Measurements from ENCODE around the gene RORC.

The RORC gene

DNA sequence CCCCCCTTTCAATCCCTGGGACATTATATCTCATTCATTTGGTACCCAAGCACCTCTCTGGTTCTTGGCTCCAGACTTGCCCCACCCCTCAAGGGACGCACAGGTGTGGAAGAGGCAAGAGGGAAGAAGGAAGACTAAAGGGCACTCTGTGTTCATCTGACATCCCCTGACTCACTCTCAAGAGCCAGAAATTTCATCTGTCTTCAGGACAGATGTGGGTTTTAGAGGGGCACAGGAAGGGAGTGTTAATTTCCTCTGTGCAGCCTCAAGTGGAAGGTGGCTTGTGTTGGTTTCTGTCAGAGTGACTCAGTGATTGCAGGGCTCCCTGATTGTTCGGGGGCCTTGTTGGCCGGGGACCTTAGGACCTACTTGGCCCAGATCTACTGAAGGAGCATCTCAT is 5.6 kb upstream of the RORC start:
- H3K36me3 ChIP-seq (ENCODE audit: insufficient read depth, low read length), result no peaks in the 10 kb centered on the region
- no peaks in the 10 kb centered on the region for H4K20me1 ChIP-seq (ENCODE audit: insufficient read depth, low read length)
- H3K9ac ChIP-seq (ENCODE audit: low read length), result no peak overlapping the region
- no peak overlapping the region for H3K27ac ChIP-seq (ENCODE audit: low read depth, low read length, poor library complexity, severe bottlenecking)
- H2AFZ ChIP-seq (ENCODE audit: low read length), result no peak overlapping the region
- no peak overlapping the region for H3K4me3 ChIP-seq (ENCODE audit: low read depth, low read length, poor library complexity, severe bottlenecking)
- peaks cover 21% of the 10 kb centered on the region for H3K4me1 ChIP-seq (ENCODE audit: insufficient read depth, low read length, severe bottlenecking)
- H3K9me3 ChIP-seq (ENCODE audit: low read length), result no peaks in the 10 kb centered on the region
- 0 out of 2 replicates have a peak, but pooled peaks cover 11% of the 10 kb centered on the region for H3K27me3 ChIP-seq (ENCODE audit: insufficient read depth, low read length)
- no peaks in the 10 kb centered on the region for H3K9me2 ChIP-seq (ENCODE audit: low read depth, low read length)
- no peak overlapping the region for H3K4me2 ChIP-seq (ENCODE audit: low read length)
- no peak for TF ChIP-seq EZH2 (IDR thresholded peaks at IDR 0.05; ENCODE audit: borderline replicate concordance, low read length)
- TF ChIP-seq, protein P1, sequence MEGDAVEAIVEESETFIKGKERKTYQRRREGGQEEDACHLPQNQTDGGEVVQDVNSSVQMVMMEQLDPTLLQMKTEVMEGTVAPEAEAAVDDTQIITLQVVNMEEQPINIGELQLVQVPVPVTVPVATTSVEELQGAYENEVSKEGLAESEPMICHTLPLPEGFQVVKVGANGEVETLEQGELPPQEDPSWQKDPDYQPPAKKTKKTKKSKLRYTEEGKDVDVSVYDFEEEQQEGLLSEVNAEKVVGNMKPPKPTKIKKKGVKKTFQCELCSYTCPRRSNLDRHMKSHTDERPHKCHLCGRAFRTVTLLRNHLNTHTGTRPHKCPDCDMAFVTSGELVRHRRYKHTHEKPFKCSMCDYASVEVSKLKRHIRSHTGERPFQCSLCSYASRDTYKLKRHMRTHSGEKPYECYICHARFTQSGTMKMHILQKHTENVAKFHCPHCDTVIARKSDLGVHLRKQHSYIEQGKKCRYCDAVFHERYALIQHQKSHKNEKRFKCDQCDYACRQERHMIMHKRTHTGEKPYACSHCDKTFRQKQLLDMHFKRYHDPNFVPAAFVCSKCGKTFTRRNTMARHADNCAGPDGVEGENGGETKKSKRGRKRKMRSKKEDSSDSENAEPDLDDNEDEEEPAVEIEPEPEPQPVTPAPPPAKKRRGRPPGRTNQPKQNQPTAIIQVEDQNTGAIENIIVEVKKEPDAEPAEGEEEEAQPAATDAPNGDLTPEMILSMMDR (IDR thresholded peaks at IDR 0.05; ENCODE audit: low read length), result no peak
- H3K79me2 ChIP-seq (ENCODE audit: insufficient read depth, low read length), result no peaks in the 10 kb centered on the region
- no peaks in the 10 kb centered on the region for H3F3A ChIP-seq (ENCODE audit: insufficient read depth, low read length)

GRCh38 chr1:151835596-151835995 is 4.0 kb upstream of the RORC start:
- Histone ChIP-seq H3K9ac (ENCODE audit: low read length) (no peak overlapping the region), H3K36me3 (ENCODE audit: insufficient read depth, low read length) (no peaks in the 10 kb centered on the region), H3K27me3 (ENCODE audit: insufficient read depth, low read length) (0 out of 2 replicates have a peak, but pooled peaks cover 11% of the 10 kb centered on the region), H3F3A (ENCODE audit: insufficient read depth, low read length) (no peaks in the 10 kb centered on the region), H3K9me2 (ENCODE audit: low read depth, low read length) (no peaks in the 10 kb centered on the region), H2AFZ (ENCODE audit: low read length) (no peak overlapping the region), H3K4me1 (ENCODE audit: insufficient read depth, low read length, severe bottlenecking) (peaks cover 21% of the 10 kb centered on the region), H3K79me2 (ENCODE audit: insufficient read depth, low read length) (no peaks in the 10 kb centered on the region), H3K27ac (ENCODE audit: low read depth, low read length, poor library complexity, severe bottlenecking) (no peak overlapping the region), H3K9me3 (ENCODE audit: low read length) (no peaks in the 10 kb centered on the region), H3K4me2 (ENCODE audit: low read length) (no peak overlapping the region), H3K4me3 (ENCODE audit: low read depth, low read length, poor library complexity, severe bottlenecking) (no peak overlapping the region), H4K20me1 (ENCODE audit: insufficient read depth, low read length) (no peaks in the 10 kb centered on the region)
- TF ChIP-seq, protein P1 (IDR thresholded peaks at IDR 0.05; ENCODE audit: low read length), result no peak
- TF ChIP-seq EZH2 (IDR thresholded peaks at IDR 0.05; ENCODE audit: borderline replicate concordance, low read length), result no peak

GRCh38 chr1:151834239-151834638 is 2.6 kb upstream of the RORC start:
- no peak overlapping the region for H3K4me3 ChIP-seq (ENCODE audit: low read depth, low read length, poor library complexity, severe bottlenecking)
- no peaks in the 10 kb centered on the region for H3K9me3 ChIP-seq (ENCODE audit: low read length)
- H3K27ac ChIP-seq (ENCODE audit: low read depth, low read length, poor library complexity, severe bottlenecking), result no peak overlapping the region
- no peak overlapping the region for H3K4me2 ChIP-seq (ENCODE audit: low read length)
- H2AFZ ChIP-seq (ENCODE audit: low read length), result no peak overlapping the region
- peaks cover 14% of the 10 kb centered on the region for H3K4me1 ChIP-seq (ENCODE audit: insufficient read depth, low read length, severe bottlenecking)
- no peaks in the 10 kb centered on the region for H3F3A ChIP-seq (ENCODE audit: insufficient read depth, low read length)
- H4K20me1 ChIP-seq (ENCODE audit: insufficient read depth, low read length), result no peaks in the 10 kb centered on the region
- H3K79me2 ChIP-seq (ENCODE audit: insufficient read depth, low read length), result no peaks in the 10 kb centered on the region
- H3K27me3 ChIP-seq (ENCODE audit: insufficient read depth, low read length), result 0 out of 2 replicates have a peak, but pooled peaks cover 3% of the 10 kb centered on the region
- TF ChIP-seq, protein P1 (IDR thresholded peaks at IDR 0.05; ENCODE audit: low read length), result no peak
- TF ChIP-seq EZH2 (IDR thresholded peaks at IDR 0.05; ENCODE audit: borderline replicate concordance, low read length), result no peak
- no peak overlapping the region for H3K9ac ChIP-seq (ENCODE audit: low read length)
- no peaks in the 10 kb centered on the region for H3K36me3 ChIP-seq (ENCODE audit: insufficient read depth, low read length)
- no peaks in the 10 kb centered on the region for H3K9me2 ChIP-seq (ENCODE audit: low read depth, low read length)
